ENCODE data around the gene JADE2.

GRCh38 chr5:134563962-134564361 is 38.5 kb downstream of the JADE2 start:
- TF ChIP-seq EZH2phosphoT487 (IDR thresholded peaks at IDR 0.05; ENCODE audit: borderline replicate concordance, low read depth, low read length) (no peak), CTCF (conservative IDR thresholded peaks at IDR 0.05; ENCODE audit: low read length) (no peak)

All from OCI-LY7 (cell line).